Endothelial cell of umbilical vein (primary cell): Measurements from ENCODE around the gene MUCL3. TPM values are rescaled to one million over a fixed set of nuclear protein-coding genes. Genes with fewer than 3 reads are reported as not detected.
A peak's percentile ranks its signal among the peaks of the same experiment; 100 is the strongest.

Source experiments
- BruUV-seq: library from RNA; stranded (reverse); fragments of 400-500 nt; replicated peaks from 2 replicates; lab custom pipeline; 2021; lab: Mats Ljungman, UMichigan
- CTCF ChIA-PET: fragments of 300-600, 350-600 bp; sonication (Branson Sonifier 250); formaldehyde crosslinking; loops from one replicate; lab custom pipeline; 2021; ENCODE audit warnings: antibody characterized with exemption, inconsistent platforms; lab: Charles Lee
- POLR2A ChIA-PET: fragments of 300-600, 350-600 bp; sonication (Branson Sonifier 250); formaldehyde crosslinking; loops from one replicate; lab custom pipeline; 2021; ENCODE audit warnings: antibody characterized with exemption, inconsistent platforms; lab: Charles Lee
- DNase-seq: peaks from one replicate; pipeline ENCODE4 v3.0.0-alpha.2; 2011; ENCODE audit warnings: low read depth, low spot score
- FAIRE-seq: peaks from 2 replicates; lab custom pipeline; 2011; peaks lifted over from hg19 to GRCh38; lab: Jason Lieb, UNC
- H2AFZ ChIP-seq: 2 replicates; pipeline ENCODE4 v1.6.0; 2012; ENCODE audit warnings: low read depth, low read length, control low read depth, inconsistent platforms
- H3K27ac ChIP-seq: 2 replicates; pipeline ENCODE4 v1.5.1; 2011; ENCODE audit warnings: low read depth, mild to moderate bottlenecking, control low read depth, low read length, moderate library complexity; ENCODE audit not compliant: insufficient read depth
- H3K27me3 ChIP-seq, 2 experiments: 2 replicates each; pipeline versions ENCODE4 v1.6.0 to v1.6.1; 2011; ENCODE audit warnings: low read length in 2 of 2, mixed read lengths in 1 of 2; ENCODE audit not compliant: control insufficient read depth in 2 of 2, insufficient read depth in 2 of 2
- H3K36me3 ChIP-seq, 2 experiments: 2 replicates in 1 of 2; 3 replicates in 1 of 2; pipeline ENCODE4 v1.5.1; 2011; ENCODE audit warnings: low read length in 2 of 2, mild to moderate bottlenecking in 1 of 2, moderate library complexity in 1 of 2; ENCODE audit not compliant: control insufficient read depth in 2 of 2, insufficient read depth in 2 of 2; ENCODE audit errors: extremely low read depth in 1 of 2
- H3K4me1 ChIP-seq: 3 replicates; pipeline ENCODE4 v1.5.1; 2011; ENCODE audit warnings: mild to moderate bottlenecking, low read length; ENCODE audit not compliant: control insufficient read depth, insufficient read depth; ENCODE audit errors: extremely low read depth
- H3K4me2 ChIP-seq: 2 replicates; pipeline ENCODE4 v1.6.1; 2011; ENCODE audit warnings: low read length, control low read depth, mixed read lengths; ENCODE audit not compliant: insufficient read depth
- H3K4me3 ChIP-seq, 3 experiments: fragments of 200-600 bp in 1 of 3; sonication (generic), shearing (Covaris generic) in 1 of 3; replicated peaks in 1 of 3; 2 replicates each; pipeline ENCODE4 v1.5.1; 2011 to 2016; ENCODE audit warnings: control low read depth in 3 of 3, low read length in 3 of 3, mild to moderate bottlenecking in 2 of 3, inconsistent platforms in 1 of 3, low read depth in 1 of 3, moderate library complexity in 1 of 3; ENCODE audit not compliant: insufficient read depth in 1 of 3
- H3K79me2 ChIP-seq: 2 replicates; pipeline ENCODE4 v1.6.0; 2012; ENCODE audit warnings: low read length, inconsistent platforms; ENCODE audit not compliant: control insufficient read depth, insufficient read depth
- H3K9ac ChIP-seq: replicated peaks from 2 replicates; pipeline ENCODE3; 2011; ENCODE audit warnings: low read length, control low read depth; ENCODE audit not compliant: insufficient read depth; ENCODE audit errors: extremely low read depth
- H3K9me1 ChIP-seq: replicated peaks from 3 replicates; pipeline ENCODE4 v1.6.0; 2011; ENCODE audit warnings: mild to moderate bottlenecking, low read length; ENCODE audit not compliant: control insufficient read depth, insufficient read depth; ENCODE audit errors: extremely low read depth
- H3K9me3 ChIP-seq: replicated peaks from 2 replicates; pipeline ENCODE4 v1.5.1; 2012; ENCODE audit warnings: low read length, inconsistent platforms; ENCODE audit not compliant: control insufficient read depth, insufficient read depth
- H4K20me1 ChIP-seq: replicated peaks from 2 replicates; pipeline ENCODE3; 2011; ENCODE audit warnings: mild to moderate bottlenecking, low read length; ENCODE audit not compliant: control insufficient read depth, insufficient read depth; ENCODE audit errors: extremely low read depth
- GATA2 ChIP-seq: IDR thresholded peaks from 2 replicates; pipeline ENCODE4 v1.7.0; 2011; ENCODE audit warnings: low read depth, mild to moderate bottlenecking, moderate library complexity, mixed read lengths, low read length; ENCODE audit not compliant: insufficient read length, insufficient read depth
- JUN ChIP-seq: IDR thresholded peaks from 2 replicates; pipeline ENCODE4 v1.6.1; 2011; ENCODE audit warnings: borderline replicate concordance, low read depth; ENCODE audit not compliant: insufficient read length, insufficient read depth
- POLR2A ChIP-seq: IDR thresholded peaks from 2 replicates; pipeline ENCODE4 v1.6.1; 2012; ENCODE audit warnings: low read depth, mild to moderate bottlenecking, control low read depth, low read length
- dilution Hi-C: fragments of 300-500 bp; cut with MboI; formaldehyde crosslinking; loops from one replicate; pipeline ENCODE4 v1.15.0; 2019; ENCODE audit warnings: low sequenced_read_pairs; ENCODE audit not compliant: extremely low pct_ligation_motif_present
- intact Hi-C: fragments of 100-400 bp; cut with micrococcal nuclease; formaldehyde crosslinking; loops from one replicate; pipeline ENCODE4 v1.10.0; 2022
- polyA plus RNA-seq, 4 experiments: library from polyadenylated mRNA; depleted of rRNA in 3 of 4; stranded (reverse) in 3 of 4; unstranded in 1 of 4; fragments of >200 nt; gene quantifications; 2 replicates each; pipeline versions ENCODE4 v1.2.1 to v1.2.3, GENCODE V29; 2011 to 2012; ENCODE audit warnings: missing spikeins in 1 of 4
- total RNA-seq: library from RNA; stranded (reverse); gene quantifications from 2 replicates; pipeline ENCODE4 v1.2.3, GENCODE V29; 2021
- TF ChIP-seq, protein P1 (sequence below), 2 donors: IDR thresholded peaks; 1 replicate in 1 of 2; 2 replicates in 1 of 2; pipeline ENCODE4 v1.5.1; 2011; ENCODE audit warnings: low read length in 2 of 2, mild to moderate bottlenecking in 2 of 2, moderate library complexity in 2 of 2, control low read depth in 1 of 2, inconsistent platforms in 1 of 2, low read depth in 1 of 2; ENCODE audit not compliant: insufficient read depth in 1 of 2; ENCODE audit errors: extremely low read depth in 1 of 2
- TF ChIP-seq, protein P2 (sequence below): IDR thresholded peaks from 2 replicates; pipeline ENCODE4 v1.6.1; 2011; ENCODE audit not compliant: insufficient read depth, insufficient read length

The MUCL3 gene
- total and polyA plus RNA-seq, 2 donors (not counting 3 experiments of a cell fraction or from before 2014, with no cell fraction given) = not detected

DNA sequence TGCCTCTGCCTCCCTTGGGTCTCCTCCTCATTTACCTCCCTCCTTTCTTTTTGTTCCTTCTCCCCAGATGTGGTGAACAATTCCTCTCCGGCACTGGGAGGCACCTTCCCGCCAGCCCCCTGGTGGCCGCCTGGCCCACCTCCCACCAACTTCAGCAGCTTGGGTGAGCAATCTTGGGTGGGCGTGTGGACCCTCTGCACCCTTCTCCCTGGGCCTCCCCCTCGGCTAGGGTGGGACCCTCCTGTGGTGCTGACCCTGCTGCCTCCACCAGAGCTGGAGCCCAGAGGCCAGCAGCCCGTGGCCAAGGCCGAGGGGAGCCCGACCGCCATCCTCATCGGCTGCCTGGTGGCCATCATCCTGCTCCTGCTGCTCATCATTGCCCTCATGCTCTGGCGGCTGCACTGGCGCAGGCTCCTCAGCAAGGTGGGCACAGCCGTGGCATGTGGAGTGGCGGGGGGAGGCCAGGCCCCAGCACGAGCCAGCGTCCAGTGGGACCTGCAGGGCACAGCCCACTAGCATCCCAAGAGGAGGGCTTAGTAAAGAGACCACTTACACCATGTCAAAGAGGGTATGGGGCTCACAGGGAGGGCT is 47.7 kb upstream of the MUCL3 start:
- CTCF ChIA-PET = interaction anchor here (1.6 kb wide), 1 partner anchor 9 kb away, joined by 3 read pairs; the partner anchor contains the start of gene DDR1
- Histone ChIP-seq H3K4me3 (no peak overlapping the region), H3K27me3 (no peaks in the 10 kb centered on the region), H3K9me3 (no peaks in the 10 kb centered on the region), H3K79me2 (no peaks in the 10 kb centered on the region), H3K4me1 (no peaks in the 10 kb centered on the region), H4K20me1 (no peaks in the 10 kb centered on the region), H3K36me3 (peaks cover 0 to 7% of the 10 kb centered on the region in 2 experiments), H2AFZ (no peak overlapping the region), H3K27ac (no peak overlapping the region), H3K9me1 (no peaks in the 10 kb centered on the region), H3K4me2 (no peak overlapping the region), H3K9ac (no peak overlapping the region)
- BruUV-seq = no TSS peak
- DNase-seq (no peak), FAIRE-seq (no peak)
- intact Hi-C loops (no loop called here), dilution Hi-C loops (loop anchor here (25.0 kb wide), 1 partner anchor 156 kb away; the partner anchor contains the start of genes FLOT1 and IER3)
- TF ChIP-seq GATA2 = no peak
- TF ChIP-seq, protein P1, sequence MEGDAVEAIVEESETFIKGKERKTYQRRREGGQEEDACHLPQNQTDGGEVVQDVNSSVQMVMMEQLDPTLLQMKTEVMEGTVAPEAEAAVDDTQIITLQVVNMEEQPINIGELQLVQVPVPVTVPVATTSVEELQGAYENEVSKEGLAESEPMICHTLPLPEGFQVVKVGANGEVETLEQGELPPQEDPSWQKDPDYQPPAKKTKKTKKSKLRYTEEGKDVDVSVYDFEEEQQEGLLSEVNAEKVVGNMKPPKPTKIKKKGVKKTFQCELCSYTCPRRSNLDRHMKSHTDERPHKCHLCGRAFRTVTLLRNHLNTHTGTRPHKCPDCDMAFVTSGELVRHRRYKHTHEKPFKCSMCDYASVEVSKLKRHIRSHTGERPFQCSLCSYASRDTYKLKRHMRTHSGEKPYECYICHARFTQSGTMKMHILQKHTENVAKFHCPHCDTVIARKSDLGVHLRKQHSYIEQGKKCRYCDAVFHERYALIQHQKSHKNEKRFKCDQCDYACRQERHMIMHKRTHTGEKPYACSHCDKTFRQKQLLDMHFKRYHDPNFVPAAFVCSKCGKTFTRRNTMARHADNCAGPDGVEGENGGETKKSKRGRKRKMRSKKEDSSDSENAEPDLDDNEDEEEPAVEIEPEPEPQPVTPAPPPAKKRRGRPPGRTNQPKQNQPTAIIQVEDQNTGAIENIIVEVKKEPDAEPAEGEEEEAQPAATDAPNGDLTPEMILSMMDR (IDR thresholded peaks at IDR 0.05; ENCODE audit: extremely low read depth in 1 of 2, insufficient read depth in 1 of 2, low read depth in 1 of 2, low read length in 2 of 2) = peak; percentile 10 to 16
- POLR2A ChIA-PET = no interaction called here

DNA sequence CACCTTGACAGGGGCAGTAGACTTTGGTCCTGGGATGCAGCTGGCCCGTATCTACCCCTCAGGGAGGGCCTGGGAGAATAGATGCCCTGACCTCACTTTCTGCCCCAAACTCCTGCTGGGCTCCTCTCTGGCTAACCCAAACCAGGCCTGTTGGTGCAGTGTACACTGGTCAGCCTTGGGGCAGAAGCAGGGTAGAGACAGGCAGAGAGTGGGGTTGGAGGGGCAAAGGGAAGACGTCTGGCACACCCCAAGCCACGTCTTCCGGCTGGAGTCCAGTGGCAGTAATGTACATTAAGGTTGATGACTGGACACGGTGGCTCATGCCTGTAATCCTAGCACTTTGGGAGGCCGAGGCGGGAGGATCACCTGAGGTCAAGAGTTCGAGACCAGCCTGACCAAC is 47.1 kb upstream of the MUCL3 start:
- H3K4me2 ChIP-seq = no peak overlapping the region
- no peak overlapping the region for H3K4me3 ChIP-seq
- H3K4me1 ChIP-seq = no peaks in the 10 kb centered on the region
- CTCF ChIA-PET = interaction anchor here (1.6 kb wide), 1 partner anchor 9 kb away, joined by 3 read pairs; the partner anchor contains the start of gene DDR1
- BruUV-seq = no TSS peak
- no peak overlapping the region for H2AFZ ChIP-seq
- intact Hi-C loops = no loop called here
- FAIRE-seq (no peak), DNase-seq (no peak)
- TF ChIP-seq POLR2A (no peak), GATA2 (no peak), JUN (no peak)
- TF ChIP-seq, protein P2, sequence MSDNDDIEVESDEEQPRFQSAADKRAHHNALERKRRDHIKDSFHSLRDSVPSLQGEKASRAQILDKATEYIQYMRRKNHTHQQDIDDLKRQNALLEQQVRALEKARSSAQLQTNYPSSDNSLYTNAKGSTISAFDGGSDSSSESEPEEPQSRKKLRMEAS = no peak
- dilution Hi-C loops = loop anchor here (25.0 kb wide), 1 partner anchor 156 kb away; the partner anchor contains the start of genes FLOT1 and IER3
- no peaks in the 10 kb centered on the region for H3K9me1 ChIP-seq
- no peaks in the 10 kb centered on the region for H4K20me1 ChIP-seq
- no peak overlapping the region for H3K27ac ChIP-seq
- POLR2A ChIA-PET = no interaction called here
- H3K79me2 ChIP-seq = no peaks in the 10 kb centered on the region
- no peak overlapping the region for H3K9ac ChIP-seq
- no peaks in the 10 kb centered on the region for H3K27me3 ChIP-seq
- H3K36me3 ChIP-seq = peaks cover 0 to 7% of the 10 kb centered on the region in 2 experiments
- no peaks in the 10 kb centered on the region for H3K9me3 ChIP-seq
